SU-DHL-6 (cell line): ENCODE data around the gene CERKL.

Experiments
- EZH2phosphoT487 ChIP-seq: fragments of 200-600 bp; sonication (generic), shearing (Covaris generic); conservative IDR thresholded peaks from 2 replicates; pipeline ENCODE4 v1.6.1; 2018; ENCODE audit warnings: mild to moderate bottlenecking, antibody characterized with exemption, low read length, moderate library complexity, mixed read lengths
- TF ChIP-seq, protein P1 (sequence below): fragments of 200-600 bp; sonication (generic); IDR thresholded peaks from one replicate; pipeline ENCODE4 v1.5.1; 2017; ENCODE audit warnings: antibody characterized with exemption, mild to moderate bottlenecking, low read length, moderate library complexity; ENCODE audit not compliant: insufficient read depth, poor library complexity, severe bottlenecking

GRCh38 chr2:181553244-181553643 lies 103.7 kb downstream of the CERKL start:
- TF ChIP-seq, protein P1, sequence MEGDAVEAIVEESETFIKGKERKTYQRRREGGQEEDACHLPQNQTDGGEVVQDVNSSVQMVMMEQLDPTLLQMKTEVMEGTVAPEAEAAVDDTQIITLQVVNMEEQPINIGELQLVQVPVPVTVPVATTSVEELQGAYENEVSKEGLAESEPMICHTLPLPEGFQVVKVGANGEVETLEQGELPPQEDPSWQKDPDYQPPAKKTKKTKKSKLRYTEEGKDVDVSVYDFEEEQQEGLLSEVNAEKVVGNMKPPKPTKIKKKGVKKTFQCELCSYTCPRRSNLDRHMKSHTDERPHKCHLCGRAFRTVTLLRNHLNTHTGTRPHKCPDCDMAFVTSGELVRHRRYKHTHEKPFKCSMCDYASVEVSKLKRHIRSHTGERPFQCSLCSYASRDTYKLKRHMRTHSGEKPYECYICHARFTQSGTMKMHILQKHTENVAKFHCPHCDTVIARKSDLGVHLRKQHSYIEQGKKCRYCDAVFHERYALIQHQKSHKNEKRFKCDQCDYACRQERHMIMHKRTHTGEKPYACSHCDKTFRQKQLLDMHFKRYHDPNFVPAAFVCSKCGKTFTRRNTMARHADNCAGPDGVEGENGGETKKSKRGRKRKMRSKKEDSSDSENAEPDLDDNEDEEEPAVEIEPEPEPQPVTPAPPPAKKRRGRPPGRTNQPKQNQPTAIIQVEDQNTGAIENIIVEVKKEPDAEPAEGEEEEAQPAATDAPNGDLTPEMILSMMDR, result no peak
- no peak for TF ChIP-seq EZH2phosphoT487
